GM10266 (cell line): ENCODE measurements around the gene TNFRSF8.

Experiments used
- DNase-seq: peaks from one replicate; pipeline ENCODE4 v3.0.0; 2012; ENCODE audit errors: extremely low spot score
- CTCF ChIP-seq: IDR thresholded peaks from 2 replicates; pipeline ENCODE4 v1.5.1; 2012; ENCODE audit warnings: mild to moderate bottlenecking, low read depth; ENCODE audit not compliant: control insufficient read depth, insufficient read depth; ENCODE audit errors: missing control alignments

The TNFRSF8 gene

DNA sequence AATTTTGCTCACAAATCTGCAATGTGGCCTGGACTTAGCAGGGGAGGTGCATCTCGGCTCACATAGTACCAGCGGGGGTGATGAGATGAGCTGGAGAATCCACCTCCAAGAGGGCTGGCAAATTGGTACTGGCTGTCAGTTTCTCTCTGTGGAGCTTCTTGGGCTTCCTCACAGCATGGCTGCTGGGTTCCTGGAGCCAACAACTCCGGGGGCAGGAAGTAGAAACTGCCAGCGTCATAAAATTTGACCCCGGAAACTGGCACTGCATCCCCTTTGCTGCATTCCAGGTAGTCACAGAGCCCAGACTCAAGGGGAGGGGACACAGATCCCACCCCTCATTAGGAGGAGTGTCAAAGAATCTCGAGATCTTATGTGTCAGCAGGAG, 86.7 kb downstream of the TNFRSF8 start:
- TF ChIP-seq CTCF: no peak
- DNase-seq: no peak

DNA sequence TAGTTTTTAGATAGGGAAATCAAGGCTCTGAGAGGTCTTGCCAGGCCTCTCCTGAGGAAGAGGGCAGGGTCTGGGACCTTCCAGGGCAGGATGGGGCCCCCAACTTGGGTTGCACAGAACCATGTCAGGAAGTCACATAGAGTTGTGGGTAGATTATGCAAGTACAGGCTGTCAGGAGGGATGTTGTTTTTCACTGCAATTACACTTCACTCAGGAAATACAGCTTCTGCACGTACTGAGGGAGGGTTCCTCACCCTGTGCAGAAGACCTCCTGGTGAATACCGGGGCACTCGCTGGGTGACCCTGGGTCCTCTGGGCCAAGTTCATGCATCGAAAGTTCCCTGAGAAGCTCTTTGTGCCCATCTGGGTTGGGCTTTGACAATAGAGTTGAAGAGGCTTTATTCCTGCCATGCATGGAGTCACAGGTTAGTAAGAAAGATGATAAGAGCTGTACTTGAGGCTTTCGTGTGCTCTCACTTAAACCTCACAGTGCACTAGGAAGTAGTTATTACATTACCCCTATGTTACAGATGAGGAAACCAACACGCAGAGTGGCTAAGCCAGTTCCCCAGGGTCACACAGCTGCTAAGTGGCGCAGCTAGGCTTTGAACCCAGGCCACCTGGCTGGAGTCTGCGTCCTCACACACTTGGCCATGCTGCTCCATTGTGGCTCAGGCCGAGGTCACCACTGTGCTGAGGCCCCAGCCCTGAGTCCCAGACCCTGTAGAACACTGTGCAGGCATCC, 87.5 kb downstream of the TNFRSF8 start:
- no peak for TF ChIP-seq CTCF
- DNase-seq: no peak

GRCh38 chr1:12151465-12151864, 88.4 kb downstream of the TNFRSF8 start:
- DNase-seq: no peak

GRCh38 chr1:12152113-12152891, 89.2 kb downstream of the TNFRSF8 start:
- no peak for TF ChIP-seq CTCF
- DNase-seq: peak; percentile 72

More at GRCh38 chr1:12151465-12151864, 88.4 kb downstream of the TNFRSF8 start:
- TF ChIP-seq CTCF: no peak

- TF ChIP-seq CTCF: no peak
Observed at GRCh38 chr1:12153181-12153785, 90.2 kb downstream of the TNFRSF8 start.

GRCh38 chr1:12155328-12155727, 92.2 kb downstream of the TNFRSF8 start:
- no peak for DNase-seq
- no peak for TF ChIP-seq CTCF

More at GRCh38 chr1:12153181-12153785, 90.2 kb downstream of the TNFRSF8 start:
- DNase-seq: no peak
